OCI-LY3 (cell line): ENCODE measurements around the gene ARHGAP6.

Experiments used
- EZH2phosphoT487 ChIP-seq: fragments of 200-600 bp; shearing (Covaris generic); IDR thresholded peaks from 2 replicates; pipeline ENCODE4 v1.6.1; 2018; ENCODE audit warnings: antibody characterized with exemption, mixed run types, low read depth
- TF ChIP-seq, protein P1 (sequence below): fragments of 200-600, 300-600 bp; sonication (generic); IDR thresholded peaks from 2 replicates; pipeline ENCODE4 v1.5.1; 2014; ENCODE audit warnings: antibody characterized with exemption, low read length, low read depth

DNA sequence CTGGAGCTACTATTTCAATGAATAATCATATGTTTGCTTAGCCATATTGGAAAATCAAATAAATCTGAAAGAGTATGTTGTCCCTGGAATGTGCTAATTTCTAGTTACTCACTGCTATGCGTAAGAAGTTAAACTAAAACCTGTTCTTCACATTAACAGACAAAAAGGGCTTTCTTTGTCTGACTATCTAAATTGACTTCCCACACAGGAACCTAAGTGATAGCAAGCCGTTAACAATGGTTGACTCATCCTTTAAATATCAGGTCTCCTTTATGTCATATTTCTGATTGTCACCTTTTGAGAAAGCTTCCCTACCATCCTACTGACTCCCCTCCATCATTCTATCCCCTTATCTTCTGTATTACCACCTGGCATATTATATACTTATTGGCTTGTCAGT is 291.1 kb downstream of the ARHGAP6 start:
- no peak for TF ChIP-seq EZH2phosphoT487
- TF ChIP-seq, protein P1, sequence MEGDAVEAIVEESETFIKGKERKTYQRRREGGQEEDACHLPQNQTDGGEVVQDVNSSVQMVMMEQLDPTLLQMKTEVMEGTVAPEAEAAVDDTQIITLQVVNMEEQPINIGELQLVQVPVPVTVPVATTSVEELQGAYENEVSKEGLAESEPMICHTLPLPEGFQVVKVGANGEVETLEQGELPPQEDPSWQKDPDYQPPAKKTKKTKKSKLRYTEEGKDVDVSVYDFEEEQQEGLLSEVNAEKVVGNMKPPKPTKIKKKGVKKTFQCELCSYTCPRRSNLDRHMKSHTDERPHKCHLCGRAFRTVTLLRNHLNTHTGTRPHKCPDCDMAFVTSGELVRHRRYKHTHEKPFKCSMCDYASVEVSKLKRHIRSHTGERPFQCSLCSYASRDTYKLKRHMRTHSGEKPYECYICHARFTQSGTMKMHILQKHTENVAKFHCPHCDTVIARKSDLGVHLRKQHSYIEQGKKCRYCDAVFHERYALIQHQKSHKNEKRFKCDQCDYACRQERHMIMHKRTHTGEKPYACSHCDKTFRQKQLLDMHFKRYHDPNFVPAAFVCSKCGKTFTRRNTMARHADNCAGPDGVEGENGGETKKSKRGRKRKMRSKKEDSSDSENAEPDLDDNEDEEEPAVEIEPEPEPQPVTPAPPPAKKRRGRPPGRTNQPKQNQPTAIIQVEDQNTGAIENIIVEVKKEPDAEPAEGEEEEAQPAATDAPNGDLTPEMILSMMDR: no peak
